K562 (cell line): ENCODE data around the gene TMEM126B. TPM values are rescaled to one million over a fixed set of nuclear protein-coding genes. Genes with fewer than 3 reads are reported as not detected.

Source experiments
- ATAC-seq: fragments of 200-7000 bp; cut with Tn5 transposase; 3 replicates; pipeline ENCODE4 v1.9.1; 2020; ENCODE audit warnings: moderate library complexity
- BruUV-seq: library from RNA; stranded (reverse); fragments of 400-500 nt; replicated peaks from 2 replicates; lab custom pipeline; 2021; lab: Mats Ljungman, UMichigan
- CTCF ChIA-PET: fragments of 300-600 bp; formaldehyde crosslinking; extraction: SDS; loops from one replicate; lab custom pipeline; 2021; ENCODE audit warnings: low intra/inter-chr PET ratio; lab: Yijun Ruan, JAX
- POLR2A ChIA-PET: fragments of 300-600, 350-650 bp; sonication (Branson Sonifier 250); formaldehyde crosslinking; extraction: SDS; loops from one replicate; lab custom pipeline; 2021; ENCODE audit warnings: antibody characterized with exemption, inconsistent platforms; lab: Yijun Ruan, JAX
- DNase-seq, 4 experiments: peaks; one replicate each; pipeline versions ENCODE4 v3.0.0 to v3.0.0-alpha.2; 2011 to 2018; ENCODE audit warnings: low spot score in 3 of 4, mixed read lengths in 3 of 4; ENCODE audit errors: extremely low read depth in 1 of 4
- FAIRE-seq: peaks from 2 replicates; lab custom pipeline; 2011; peaks lifted over from hg19 to GRCh38; lab: Jason Lieb, UNC
- H2AFZ ChIP-seq: 2 replicates; pipeline ENCODE4 v1.6.0; 2011; ENCODE audit warnings: low read depth, low read length, control low read depth, inconsistent platforms
- H3K27ac ChIP-seq: fragments of 200-600 bp; 3 replicates; pipeline ENCODE4 v1.8.0; 2011; ENCODE audit warnings: low read depth, mild to moderate bottlenecking, control low read depth, inconsistent platforms, low read length, moderate library complexity, mixed read lengths; ENCODE audit errors: extremely low read depth
- H3K27me3 ChIP-seq, 2 experiments: fragments of 300-600 bp in 1 of 2; 2 replicates in 1 of 2; 3 replicates in 1 of 2; pipeline versions ENCODE4 v1.6.0 to v1.8.0; 2011; ENCODE audit warnings: inconsistent platforms in 2 of 2, low read length in 2 of 2, mild to moderate bottlenecking in 1 of 2, mixed read lengths in 1 of 2, moderate library complexity in 1 of 2; ENCODE audit not compliant: control insufficient read depth in 2 of 2, insufficient read depth in 2 of 2
- H3K36me3 ChIP-seq: fragments of 300-600 bp; 3 replicates; pipeline ENCODE4 v1.8.0; 2011; ENCODE audit warnings: mild to moderate bottlenecking, low read length, inconsistent platforms; ENCODE audit not compliant: control insufficient read depth, insufficient read depth
- H3K4me1 ChIP-seq, 2 experiments: fragments of 200-600 bp in 1 of 2; replicated peaks in 1 of 2; 2 replicates in 1 of 2; 3 replicates in 1 of 2; pipeline versions ENCODE4 v1.5.1 to v1.8.0; 2011; ENCODE audit warnings: inconsistent platforms in 2 of 2, low read length in 2 of 2, mild to moderate bottlenecking in 1 of 2, mixed read lengths in 1 of 2, moderate library complexity in 1 of 2; ENCODE audit not compliant: control insufficient read depth in 2 of 2, insufficient read depth in 2 of 2
- H3K4me2 ChIP-seq: 2 replicates; pipeline ENCODE4 v1.6.1; 2011; ENCODE audit warnings: low read length, control low read depth, inconsistent platforms, mixed read lengths; ENCODE audit not compliant: insufficient read depth
- H3K4me3 ChIP-seq: fragments of 200-600 bp; sonication (generic), shearing (Covaris generic); 2 replicates; pipeline ENCODE4 v1.5.1; 2016; ENCODE audit warnings: control low read depth, inconsistent platforms
- H3K79me2 ChIP-seq: fragments of 200-600 bp; 3 replicates; pipeline ENCODE4 v1.8.0; 2011; ENCODE audit warnings: low read length, inconsistent platforms; ENCODE audit not compliant: control insufficient read depth, insufficient read depth
- H3K9ac ChIP-seq, 2 experiments: 2 replicates each; pipeline versions ENCODE4 v1.6.0 to v1.6.1; 2011; ENCODE audit warnings: low read depth in 2 of 2, low read length in 2 of 2, control low read depth in 1 of 2, inconsistent platforms in 1 of 2, mild to moderate bottlenecking in 1 of 2, mixed read lengths in 1 of 2; ENCODE audit not compliant: insufficient read depth in 1 of 2
- H3K9me1 ChIP-seq: one replicate; pipeline ENCODE4 v1.6.0; 2011; ENCODE audit warnings: inconsistent platforms, mild to moderate bottlenecking, low read length, moderate library complexity; ENCODE audit not compliant: control insufficient read depth, insufficient read depth
- H3K9me3 ChIP-seq: replicated peaks from 2 replicates; pipeline ENCODE4 v1.5.1; 2011; ENCODE audit warnings: low read depth, low read length, inconsistent platforms; ENCODE audit not compliant: control insufficient read depth, insufficient read depth
- H4K20me1 ChIP-seq: replicated peaks from 2 replicates; pipeline ENCODE4 v1.6.1; 2011; ENCODE audit warnings: low read length, inconsistent platforms, mixed read lengths; ENCODE audit not compliant: control insufficient read depth, insufficient read depth
- NR2C1 ChIP-seq, 2 experiments: fragments of 450-650 bp; IDR thresholded peaks; 2 replicates each; pipeline ENCODE4 v1.6.1; 2017; ENCODE audit warnings: mild to moderate bottlenecking in 2 of 2, antibody characterized with exemption in 1 of 2, inconsistent platforms in 1 of 2, missing compliant biosample characterization in 1 of 2, missing genetic modification characterization in 1 of 2
- NRF1 ChIP-seq, 2 experiments: fragments of 450-650 bp; IDR thresholded peaks in 1 of 2; conservative IDR thresholded peaks in 1 of 2; 2 replicates each; pipeline ENCODE4 v1.6.1; 2014; ENCODE audit warnings: mild to moderate bottlenecking in 2 of 2
- WGBS: fragments of 100-300 bp; shearing (Covaris generic); methylation state at CpG from one replicate; pipeline ENCODE4 v1.1.6; 2016; ENCODE audit warnings: low coverage, mixed read lengths; ENCODE audit not compliant: insufficient coverage; ENCODE audit errors: missing lambda C conversion rate; 5-methylcytosine and 5-hydroxymethylcytosine counted together
- in situ Hi-C: fragments of 300-500 bp; cut with MboI; formaldehyde crosslinking; loops from 4 replicates; pipeline ENCODE4 v1.15.0; 2018; ENCODE audit warnings: inconsistent platforms, mixed read lengths
- intact Hi-C: fragments of 100-400 bp; cut with micrococcal nuclease; formaldehyde crosslinking; loops from 2 replicates; pipeline ENCODE4 v1.14.2; 2022
- polyA plus RNA-seq, 8 experiments: library from polyadenylated mRNA; depleted of rRNA in 4 of 8; stranded (reverse) in 5 of 8; unstranded in 3 of 8; fragments of >200 nt; fragmentation: Nextera tagmentation in 2 of 8; fragmentation: Illumina TruSeq in 1 of 8; extraction: Ambion mirVana in 2 of 8; extraction: Trizol in 1 of 8; gene quantifications; 2 replicates each; pipeline versions ENCODE4 v1.2.1 to v1.2.3, GENCODE V29; 2011 to 2014; ENCODE audit warnings: inconsistent platforms in 1 of 8, missing spikeins in 1 of 8
- total RNA-seq, 7 experiments: library from RNA; depleted of rRNA in 6 of 7; stranded (reverse); fragments of >200 nt in 6 of 7; fragmentation: Illumina TruSeq in 2 of 7; extraction: Trizol in 2 of 7; gene quantifications; 2 replicates each; pipeline versions ENCODE4 v1.2.1 to v1.2.3, GENCODE V29; 2011 to 2021; ENCODE audit warnings: low replicate concordance in 1 of 7
- TF ChIP-seq, protein P1 (sequence below), 2 experiments: IDR thresholded peaks; 2 replicates each; pipeline ENCODE4 v1.6.1; 2011; ENCODE audit warnings: borderline replicate concordance in 1 of 2, control low read depth in 1 of 2, low read depth in 1 of 2, low read length in 1 of 2, mild to moderate bottlenecking in 1 of 2, mixed read lengths in 1 of 2, moderate library complexity in 1 of 2; ENCODE audit not compliant: insufficient read depth in 1 of 2, insufficient read length in 1 of 2, poor library complexity in 1 of 2, severe bottlenecking in 1 of 2; ENCODE audit errors: extremely low read depth in 1 of 2

TMEM126B gene
- total and polyA plus RNA-seq, 9 of the 15 experiments (the other 6 are each of a cell fraction or from before 2014, with no cell fraction given): 85.5 to 226 (median 164) TPM

DNA sequence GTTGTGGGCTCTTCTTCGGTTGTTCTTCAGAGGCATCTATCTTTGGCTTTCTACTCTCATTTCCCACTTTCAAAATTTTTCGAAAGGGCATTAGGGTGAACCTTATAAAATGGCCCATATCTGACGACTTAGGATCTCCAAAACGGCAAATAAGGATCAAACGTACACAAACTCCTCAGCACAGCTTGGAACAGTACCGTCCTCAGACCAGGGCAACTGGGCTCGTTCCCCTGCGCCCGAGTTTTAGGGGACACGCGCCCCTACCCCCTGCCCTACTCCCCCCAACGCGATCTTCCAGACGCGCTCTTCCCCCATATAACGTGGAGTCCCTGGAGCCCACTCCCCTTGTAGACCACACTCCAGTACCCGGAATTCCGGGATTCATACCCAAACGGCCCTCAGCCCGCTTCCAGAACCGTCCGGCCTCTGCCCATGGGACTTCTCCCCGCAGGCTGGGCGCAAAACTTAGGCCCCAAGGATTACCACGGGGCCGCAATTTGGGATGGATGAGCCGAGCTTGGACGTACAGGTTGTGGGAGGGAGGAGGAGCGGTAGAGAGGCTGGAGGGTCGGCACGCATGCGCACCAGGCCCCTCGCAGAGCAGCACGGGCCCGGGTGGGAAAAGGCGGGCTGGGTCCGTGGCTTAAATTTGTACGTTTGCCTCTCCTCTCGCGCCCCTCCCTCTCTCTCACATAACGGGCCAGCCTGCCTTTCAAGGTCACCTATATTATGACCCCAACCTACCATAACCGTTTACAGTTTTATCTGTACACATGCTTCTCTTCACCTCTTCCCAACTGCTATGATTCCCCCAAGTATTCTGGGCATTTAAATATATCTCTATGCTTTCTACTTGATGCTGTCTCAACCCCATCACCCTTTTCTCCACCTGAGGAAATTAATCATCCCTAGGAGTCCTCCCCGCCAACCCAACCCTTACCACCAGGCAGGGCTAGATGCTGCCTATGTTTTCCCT is 54.2 kb downstream of the TMEM126B start:
- H3K27me3 ChIP-seq: peaks cover 5 to 27% of the 10 kb centered on the region in 2 experiments
- no peaks in the 10 kb centered on the region for H4K20me1 ChIP-seq
- TF ChIP-seq NRF1 (conservative IDR thresholded peaks at IDR 0.05 in 1 of 2, IDR thresholded peaks at IDR 0.05 in 1 of 2) (peak; percentile 84 to 87), NR2C1 (IDR thresholded peaks at IDR 0.05) (no peak), NR2C1 (tag; IDR thresholded peaks at IDR 0.05) (no peak)
- TF ChIP-seq, protein P1, sequence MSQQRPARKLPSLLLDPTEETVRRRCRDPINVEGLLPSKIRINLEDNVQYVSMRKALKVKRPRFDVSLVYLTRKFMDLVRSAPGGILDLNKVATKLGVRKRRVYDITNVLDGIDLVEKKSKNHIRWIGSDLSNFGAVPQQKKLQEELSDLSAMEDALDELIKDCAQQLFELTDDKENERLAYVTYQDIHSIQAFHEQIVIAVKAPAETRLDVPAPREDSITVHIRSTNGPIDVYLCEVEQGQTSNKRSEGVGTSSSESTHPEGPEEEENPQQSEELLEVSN (IDR thresholded peaks at IDR 0.05; ENCODE audit: borderline replicate concordance in 1 of 2, extremely low read depth in 1 of 2, insufficient read depth in 1 of 2, insufficient read length in 1 of 2, low read depth in 1 of 2, low read length in 1 of 2, poor library complexity in 1 of 2, severe bottlenecking in 1 of 2): peak in 1 of 2 experiments; percentile 24
- peaks cover 0 to 9% of the 10 kb centered on the region in 2 experiments; a peak in 1 of 5 replicates for H3K4me1 ChIP-seq
- intact Hi-C loops (no loop called here), in situ Hi-C loops (no loop called here)
- CTCF ChIA-PET: no interaction called here
- FAIRE-seq (no peak), ATAC-seq (peak; percentile 62), DNase-seq (peak; percentile 15 to 40 (median 22))
- no peaks in the 10 kb centered on the region for H3K9me1 ChIP-seq
- no peaks in the 10 kb centered on the region for H3K36me3 ChIP-seq
- no peaks in the 10 kb centered on the region for H3K9me3 ChIP-seq
- H3K4me2 ChIP-seq: no peak overlapping the region
- H2AFZ ChIP-seq: peak overlapping the region; percentile 69; the same call in 1 of the 2 replicates
- H3K27ac ChIP-seq: no peak overlapping the region
- 20% methylated on average over 27 of the region's 43 CpGs for WGBS
- no peak overlapping the region for H3K4me3 ChIP-seq
- POLR2A ChIA-PET: no interaction called here
- no peaks in the 10 kb centered on the region for H3K79me2 ChIP-seq
- no peak overlapping the region for H3K9ac ChIP-seq
- no TSS peak for BruUV-seq
